HL-60/S4 treated with retinoic acid at 250 ng/mL for 4 days and 3 days (cell line): ENCODE results near the gene CEP57L1.
"Not testable (repeated sequence)": the region's sequence is repeated elsewhere in the genome, so short reads cannot be mapped to it uniquely, and the experiment has no call there.

Experiments used
- in situ Hi-C: fragments of 300-500 bp; cut with MboI; formaldehyde crosslinking; loops from 2 replicates; pipeline ENCODE4 v1.7.0; 2022; ENCODE audit warnings: low sequenced_read_pairs

Gene CEP57L1

DNA sequence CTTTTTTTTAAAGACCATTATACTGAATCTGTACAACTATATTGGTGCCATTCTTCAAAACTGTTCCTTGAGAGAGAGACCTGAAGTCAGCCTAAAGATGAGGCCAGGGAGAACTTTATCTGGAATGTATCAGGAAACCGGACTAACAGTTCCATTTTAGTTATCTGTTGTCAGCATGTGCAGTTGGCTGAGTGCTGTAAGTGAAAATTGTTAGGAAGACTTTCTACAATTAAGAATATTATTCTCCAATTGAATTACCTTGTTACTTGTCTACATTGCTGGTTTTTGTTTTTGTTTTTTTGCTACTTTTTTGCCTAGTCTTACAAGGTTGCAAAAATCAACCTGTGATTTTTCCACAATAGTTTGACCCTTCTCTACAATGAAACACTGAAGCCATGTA is 7.5 kb downstream of the CEP57L1 start:
- in situ Hi-C loops = no loop called here

DNA sequence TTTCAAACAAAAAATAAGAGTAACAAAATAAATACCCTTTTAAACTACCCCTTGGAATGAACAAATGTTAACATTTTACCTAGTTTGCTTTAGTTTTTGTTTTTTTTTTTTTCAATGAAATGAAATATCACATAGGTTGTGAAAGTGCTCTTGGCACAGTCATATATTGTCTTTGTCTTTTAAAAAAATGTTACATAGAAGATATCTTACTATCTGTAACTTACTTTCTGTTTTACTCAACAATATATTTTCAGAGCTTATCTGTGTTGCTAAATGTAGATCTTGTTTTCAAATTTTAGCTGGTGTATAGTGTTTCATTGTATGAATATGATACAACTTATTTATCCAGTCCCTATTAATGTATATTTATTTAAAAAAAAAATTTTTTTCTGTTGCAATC is 8.6 kb downstream of the CEP57L1 start:
- in situ Hi-C loops = no loop called here

DNA sequence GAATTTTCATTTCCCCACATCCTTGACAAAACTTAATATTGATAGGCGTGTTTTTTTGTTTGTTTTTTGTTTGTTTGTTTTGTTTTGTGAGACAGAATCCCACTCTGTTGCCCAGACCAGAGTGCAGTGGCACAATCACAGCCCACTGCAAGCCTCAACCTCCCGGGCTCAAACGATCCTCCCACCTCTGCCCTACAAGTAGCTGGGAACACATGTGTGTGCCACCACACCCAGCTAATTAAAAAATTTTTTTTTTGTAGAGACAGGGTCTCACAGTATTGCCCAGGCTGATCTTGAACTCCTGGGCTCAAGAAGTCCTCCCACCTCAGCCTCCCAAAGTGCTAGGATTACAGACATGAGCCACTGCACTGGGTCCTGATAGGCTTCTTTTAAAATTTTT is 9.2 kb downstream of the CEP57L1 start:
- in situ Hi-C loops = no loop called here

DNA sequence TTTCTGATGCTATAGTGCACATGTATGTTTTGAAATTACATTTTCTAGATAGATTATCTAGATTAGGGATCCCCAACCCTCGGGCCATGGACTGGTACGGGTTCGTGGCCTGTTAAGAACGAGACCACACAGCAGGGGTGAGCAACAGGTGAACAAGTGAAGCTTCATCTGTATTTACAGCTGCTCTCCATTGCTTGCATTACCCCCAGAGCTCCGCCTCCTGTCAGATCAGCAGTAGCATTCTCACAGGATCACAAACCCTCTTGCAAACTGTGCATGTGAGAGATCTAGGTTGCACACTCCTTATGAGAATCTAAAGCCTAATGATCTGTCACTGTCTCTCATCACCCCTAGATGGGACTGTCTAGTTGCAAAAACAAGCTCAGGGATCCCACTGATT is 10.4 kb downstream of the CEP57L1 start:
- in situ Hi-C loops = no loop called here

DNA sequence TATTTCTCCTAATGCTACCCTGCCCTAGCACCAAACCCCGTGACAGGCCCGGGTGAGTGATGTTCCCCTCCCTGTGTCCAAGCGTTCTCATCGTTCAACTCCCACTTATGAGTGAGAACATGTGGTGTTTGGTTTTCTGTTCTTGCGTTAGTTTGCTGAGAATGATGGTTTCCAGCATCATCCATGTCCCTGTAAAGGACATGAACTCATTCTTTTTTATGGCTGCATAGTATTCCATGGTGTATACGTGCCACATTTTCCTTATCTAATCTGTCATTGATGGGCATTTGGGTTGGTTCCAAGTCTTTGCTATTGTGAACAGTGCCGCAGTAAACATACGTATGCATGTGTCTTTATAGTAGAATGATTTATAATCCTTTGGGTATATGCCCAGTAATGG is 14.4 kb downstream of the CEP57L1 start:
- in situ Hi-C loops = not testable (repeated sequence)

DNA sequence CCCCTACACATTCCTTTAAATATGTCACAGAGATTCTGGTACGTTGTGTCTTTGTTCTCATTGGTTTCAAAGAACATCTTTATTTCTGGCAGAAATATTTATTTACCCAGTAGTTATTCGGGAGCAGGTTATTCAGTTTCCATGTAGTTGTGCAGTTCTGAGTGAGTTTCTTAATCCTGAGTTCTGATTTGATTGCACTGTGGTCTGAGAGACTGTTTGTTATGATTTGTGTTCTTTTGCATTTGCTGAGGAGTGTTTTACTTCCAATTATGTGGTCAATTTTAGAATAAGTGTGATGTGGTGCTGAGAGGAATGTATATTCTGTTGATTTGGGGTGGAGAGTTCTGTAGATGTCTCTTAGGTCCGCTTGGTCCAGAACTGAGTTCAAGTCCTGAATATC is 17.4 kb downstream of the CEP57L1 start:
- in situ Hi-C loops = not testable (repeated sequence)

DNA sequence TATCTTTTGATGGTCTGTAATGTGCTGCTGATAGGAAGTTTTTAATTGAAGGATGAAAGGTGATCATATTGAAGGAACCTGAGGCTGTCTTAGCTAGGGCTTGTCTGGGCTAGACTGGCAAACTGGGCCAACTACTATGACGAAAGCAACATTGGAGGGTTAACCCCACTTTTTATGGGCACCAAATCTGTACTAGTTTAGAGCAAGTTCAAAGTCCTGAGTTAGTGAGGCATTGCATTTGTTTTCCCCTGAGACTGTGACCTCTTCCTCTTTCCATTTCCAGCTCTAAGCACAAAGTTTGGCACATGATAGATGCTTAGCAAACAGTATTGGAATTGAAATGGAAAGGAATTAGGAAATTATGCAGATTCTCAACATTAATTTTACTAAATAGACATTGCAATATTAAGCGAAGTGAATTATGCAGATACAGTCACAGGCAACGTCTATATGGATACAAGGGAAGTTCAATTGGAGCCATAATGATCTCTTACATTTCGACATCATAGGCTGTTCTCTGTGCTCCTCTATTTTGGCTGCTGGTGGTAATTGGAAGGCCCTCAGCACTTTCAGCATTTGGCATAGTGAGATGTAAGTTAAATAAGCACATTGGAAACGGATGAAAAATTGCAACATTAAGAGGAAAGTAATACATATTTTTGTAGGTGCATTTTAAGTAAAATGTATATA is 22.2 kb downstream of the CEP57L1 start:
- in situ Hi-C loops = no loop called here

DNA sequence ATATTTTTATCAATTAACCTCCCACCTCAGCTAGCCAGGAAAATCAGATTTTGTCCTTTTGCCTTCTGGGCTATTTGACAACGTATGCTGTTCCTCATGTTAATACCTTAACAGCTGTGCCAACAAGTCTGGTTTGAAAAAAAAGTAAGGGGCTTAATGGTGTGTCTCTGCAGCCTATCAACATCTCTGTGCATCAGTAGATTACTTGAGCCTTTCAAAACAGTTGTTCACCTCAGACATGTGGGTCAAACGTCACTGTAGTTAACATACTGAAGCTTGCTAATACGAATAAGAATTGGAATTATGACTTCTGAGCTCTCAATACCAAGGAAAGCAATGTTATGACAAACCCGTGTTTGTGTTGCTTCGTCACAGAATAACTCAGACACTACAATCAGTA is 23.0 kb downstream of the CEP57L1 start:
- in situ Hi-C loops = no loop called here

DNA sequence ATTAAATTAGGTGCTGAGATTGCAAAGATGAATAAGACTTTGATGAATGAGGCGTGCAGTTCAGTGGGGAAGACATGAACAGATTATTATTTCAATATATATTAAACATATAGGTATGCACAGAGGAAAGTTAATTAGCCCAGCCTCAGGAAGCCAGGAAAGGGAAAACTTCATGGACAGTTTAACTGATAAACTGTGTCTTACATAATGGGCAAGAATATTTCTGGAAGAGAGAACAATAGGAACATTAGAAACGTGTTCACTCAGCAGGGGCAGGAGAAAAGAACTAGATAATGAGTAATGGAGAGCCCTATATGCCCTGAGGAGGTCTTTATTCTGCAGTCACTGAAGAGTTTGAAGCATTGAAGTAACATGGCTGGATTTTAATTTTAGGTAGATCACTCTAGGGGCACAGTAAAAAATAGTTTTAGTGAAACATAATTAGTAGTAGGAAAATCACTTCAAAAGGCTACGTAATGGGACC is 23.6 kb downstream of the CEP57L1 start:
- in situ Hi-C loops = no loop called here

DNA sequence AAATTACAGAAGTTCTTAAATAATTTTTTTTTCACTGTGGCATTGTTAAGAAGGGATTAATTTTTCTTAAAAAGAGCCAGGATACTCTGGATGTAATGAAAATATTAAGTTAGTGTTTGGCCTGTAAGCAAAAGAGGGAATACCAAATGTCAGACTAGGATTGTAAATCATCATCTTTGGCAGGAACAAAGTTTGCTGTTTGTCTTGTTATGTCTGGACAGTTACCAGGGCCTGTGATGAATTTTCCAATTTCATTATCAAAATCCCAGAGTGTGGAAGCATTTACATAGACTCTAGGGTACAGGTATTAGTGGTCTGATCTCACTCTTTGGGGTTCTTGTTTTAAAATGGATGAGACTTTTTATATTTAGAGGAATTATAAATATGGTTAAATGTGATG is 26.1 kb downstream of the CEP57L1 start:
- in situ Hi-C loops = no loop called here

DNA sequence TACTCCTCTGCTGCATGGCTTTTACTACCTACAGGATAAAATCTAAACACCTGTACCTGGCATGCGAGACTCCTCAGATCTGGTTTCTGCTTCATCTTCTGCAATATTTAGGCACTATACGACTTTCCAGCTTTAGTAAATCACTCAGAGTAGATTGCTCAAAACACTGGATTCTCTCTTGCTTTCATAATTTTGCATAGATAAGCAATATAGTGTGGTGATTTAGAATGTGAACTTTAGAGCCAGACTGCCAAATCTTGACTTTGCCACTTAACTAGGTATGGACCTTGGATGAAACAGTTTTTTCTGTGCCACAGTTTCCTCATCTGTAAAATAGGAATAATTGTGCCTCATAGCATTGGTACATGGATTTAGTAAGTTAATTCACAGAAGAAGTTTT is 28.9 kb downstream of the CEP57L1 start:
- in situ Hi-C loops = no loop called here

DNA sequence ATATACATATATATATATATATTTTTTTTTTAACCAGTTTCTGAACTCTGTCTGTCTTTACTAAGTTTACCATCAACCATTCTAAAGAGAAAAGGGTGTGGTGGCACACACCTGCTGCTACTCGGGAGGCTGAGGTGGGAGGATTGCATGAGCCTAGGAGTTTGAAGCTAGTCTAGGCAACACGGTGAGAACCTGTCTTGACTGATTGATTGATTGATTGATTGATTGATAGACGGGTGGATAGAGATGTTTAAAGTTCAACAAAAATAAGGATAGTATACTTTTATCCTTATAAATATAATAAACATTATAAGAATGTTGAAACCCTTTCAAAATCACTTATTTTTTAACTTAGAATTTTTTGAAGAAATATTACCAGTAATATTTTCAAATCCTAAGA is 30.2 kb downstream of the CEP57L1 start:
- in situ Hi-C loops = no loop called here

DNA sequence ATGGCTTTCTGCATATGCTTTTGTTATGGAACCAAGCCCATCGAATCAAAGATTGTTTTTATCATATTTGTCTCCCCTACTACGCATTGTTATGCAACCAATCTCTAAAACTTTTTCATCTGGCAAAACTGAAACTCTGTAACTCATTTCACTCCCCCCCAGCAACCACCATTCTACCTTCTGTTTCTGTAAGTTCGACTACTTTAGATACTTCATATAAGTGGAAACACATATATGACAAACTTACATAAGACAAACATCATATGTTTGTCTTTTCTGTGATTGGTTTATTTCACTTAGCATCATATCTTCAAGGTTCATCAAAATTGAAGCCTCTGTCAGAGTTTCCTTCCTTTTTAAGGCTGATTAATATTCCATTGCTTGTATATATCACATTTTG is 34.8 kb downstream of the CEP57L1 start:
- in situ Hi-C loops = no loop called here

DNA sequence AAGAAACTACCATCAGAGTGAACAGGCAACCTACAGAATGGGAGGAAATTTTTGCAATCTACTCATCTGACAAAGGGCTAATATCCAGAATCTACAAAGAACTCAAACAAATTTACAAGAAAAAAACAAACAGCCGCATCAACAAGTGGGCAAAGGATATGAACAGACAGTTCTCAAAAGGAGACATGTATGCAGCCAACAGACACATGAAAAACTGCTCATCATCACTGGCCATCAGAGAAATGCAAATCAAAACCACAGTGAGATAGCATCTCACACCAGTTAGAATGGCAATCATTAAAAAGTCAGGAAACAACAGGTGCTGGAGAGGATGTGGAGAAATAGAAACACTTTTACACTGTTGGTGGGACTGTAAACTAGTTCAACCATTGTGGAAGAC is 40.3 kb downstream of the CEP57L1 start:
- in situ Hi-C loops = not testable (repeated sequence)

DNA sequence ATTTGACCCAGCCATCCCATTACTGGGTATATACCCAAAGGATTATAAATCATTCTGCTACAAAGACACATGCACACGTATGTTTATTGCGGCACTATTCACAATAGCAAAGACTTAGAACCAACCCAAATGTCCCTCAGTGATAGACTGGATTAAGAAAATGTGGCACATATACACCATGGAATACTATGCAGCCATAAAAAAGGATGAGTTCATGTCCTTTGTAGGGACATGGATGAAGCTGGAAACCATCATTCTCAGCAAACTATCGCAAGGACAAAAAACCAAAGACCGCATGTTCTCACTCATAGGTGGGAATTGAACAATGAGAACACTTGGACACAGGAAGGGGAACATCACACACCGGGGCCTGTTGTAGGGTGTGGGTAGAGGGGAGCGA is 40.7 kb downstream of the CEP57L1 start:
- in situ Hi-C loops = not testable (repeated sequence)

DNA sequence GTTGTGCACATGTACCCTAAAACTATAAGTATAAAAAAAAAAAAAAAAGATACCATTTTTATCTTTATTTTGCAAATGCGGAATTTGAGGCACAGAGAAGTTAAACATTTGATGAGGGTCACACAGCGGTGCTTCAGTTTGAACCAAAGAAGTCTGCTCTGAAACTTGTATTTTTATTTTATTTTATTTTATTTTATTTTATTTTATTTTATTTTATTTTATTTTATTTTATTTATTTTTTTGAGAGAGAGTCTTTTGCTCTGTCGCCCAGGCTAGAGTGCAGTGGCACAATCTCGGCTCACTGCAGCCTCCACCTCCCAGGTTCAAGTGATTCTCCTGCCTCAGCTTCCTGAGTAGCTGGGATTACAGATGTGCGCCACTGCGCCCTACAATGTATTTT is 41.2 kb downstream of the CEP57L1 start:
- in situ Hi-C loops = not testable (repeated sequence)

DNA sequence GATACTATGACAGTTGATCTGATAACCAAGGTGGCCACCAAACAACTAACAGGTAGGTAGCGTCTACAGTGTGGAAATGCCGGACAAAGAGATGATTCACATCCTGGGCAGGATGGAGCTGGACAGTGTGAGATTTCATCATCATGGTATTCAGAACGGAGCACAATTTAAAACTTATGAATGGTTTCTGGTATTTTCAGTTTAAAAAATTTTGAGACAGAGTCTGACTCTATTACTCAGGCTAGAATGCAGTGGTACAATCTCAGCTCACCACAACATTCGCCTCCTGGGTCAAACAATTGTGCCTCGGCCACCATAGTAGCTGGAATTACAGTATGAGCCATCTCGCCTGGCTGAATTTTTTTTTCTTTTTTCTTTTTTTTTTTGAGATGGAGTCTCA is 43.8 kb downstream of the CEP57L1 start:
- in situ Hi-C loops = no loop called here

DNA sequence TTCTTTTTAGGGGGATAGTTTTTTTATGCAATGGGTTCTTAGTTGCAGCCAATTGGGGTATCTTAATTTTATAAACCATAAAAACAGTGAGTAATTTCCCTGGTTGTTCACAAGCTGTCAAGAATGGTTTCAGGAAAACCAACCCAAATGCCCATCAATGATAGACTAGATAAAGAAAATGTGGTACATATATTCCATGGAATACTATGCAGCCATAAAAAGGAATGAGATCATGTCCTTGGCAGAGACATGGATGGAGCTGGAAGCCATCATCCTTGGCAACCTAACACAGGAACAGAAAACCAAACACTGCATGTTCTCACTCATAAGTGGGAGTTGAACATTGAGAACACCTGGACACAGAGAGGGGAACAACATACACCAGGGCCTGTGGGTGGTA is 46.8 kb downstream of the CEP57L1 start:
- in situ Hi-C loops = not testable (repeated sequence)

DNA sequence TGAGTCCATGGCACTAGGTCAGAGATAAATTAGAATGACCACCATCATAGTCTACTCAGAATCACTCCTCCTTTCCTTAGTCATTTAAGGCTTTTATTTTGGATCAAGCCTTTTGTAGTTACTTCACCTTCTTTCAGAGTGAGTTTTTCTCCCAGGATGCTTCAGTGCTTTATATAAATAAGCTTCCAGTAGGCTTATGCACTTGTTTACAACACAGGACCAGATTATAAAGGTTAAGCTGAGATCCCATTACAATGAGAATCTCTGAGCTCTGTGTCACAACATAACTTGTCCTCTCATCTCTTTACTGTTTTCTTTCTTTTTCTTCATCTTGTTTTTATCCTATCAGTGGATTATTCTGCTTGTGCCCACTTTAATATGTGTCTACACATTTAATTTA is 47.9 kb downstream of the CEP57L1 start:
- in situ Hi-C loops = no loop called here

DNA sequence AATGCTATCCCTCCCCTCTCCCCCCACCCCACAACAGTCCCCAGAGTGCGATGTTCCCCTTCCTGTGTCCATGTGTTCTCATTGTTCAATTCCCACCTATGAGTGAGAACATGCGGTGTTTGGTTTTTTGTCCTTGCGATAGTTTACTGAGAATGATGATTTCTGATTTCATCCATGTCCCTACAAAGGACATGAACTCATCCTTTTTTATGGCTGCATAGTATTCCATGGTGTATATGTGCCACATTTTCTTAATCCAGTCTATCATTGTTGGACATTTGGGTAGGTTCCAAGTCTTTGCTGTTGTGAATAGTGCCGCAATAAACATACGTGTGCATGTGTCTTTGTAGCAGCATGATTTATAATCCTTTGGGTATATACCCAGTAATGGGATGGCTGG is 52.9 kb downstream of the CEP57L1 start:
- in situ Hi-C loops = not testable (repeated sequence)

DNA sequence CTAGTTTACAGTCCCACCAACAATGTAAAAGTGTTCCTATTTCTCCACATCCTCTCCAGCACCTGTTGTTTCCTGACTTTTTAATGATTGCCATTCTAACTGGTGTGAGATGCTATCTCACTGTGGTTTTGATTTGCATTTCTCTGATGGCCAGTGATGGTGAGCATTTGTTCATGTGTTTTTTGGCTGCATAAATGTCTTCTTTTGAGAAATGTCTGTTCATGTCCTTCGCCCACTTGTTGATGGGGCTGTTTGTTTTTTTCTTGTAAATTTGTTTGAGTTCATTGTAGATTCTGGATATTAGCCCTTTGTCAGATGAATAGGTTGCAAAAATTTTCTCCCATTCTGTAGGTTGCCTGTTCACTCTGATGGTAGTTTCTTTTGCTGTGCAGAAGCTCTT is 53.4 kb downstream of the CEP57L1 start:
- in situ Hi-C loops = not testable (repeated sequence)

DNA sequence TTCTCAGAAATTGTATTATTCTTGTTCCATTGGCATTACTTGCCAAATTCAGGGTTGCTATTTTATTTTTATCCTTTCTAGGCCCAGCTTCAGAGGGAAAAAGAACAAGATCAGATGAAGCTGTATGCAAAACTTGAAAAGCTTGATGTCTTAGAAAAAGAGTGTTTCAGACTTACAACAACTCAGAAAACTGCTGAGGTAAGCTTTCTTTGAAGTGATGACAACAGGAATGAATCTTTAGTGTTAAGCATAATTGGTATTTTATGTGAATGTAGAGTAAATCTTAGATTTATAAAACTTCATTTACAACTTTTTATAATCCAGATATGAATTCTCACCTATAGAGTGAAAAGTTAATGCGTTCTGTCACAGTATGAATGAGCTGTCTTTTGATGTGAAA is 58.4 kb downstream of the CEP57L1 start:
- in situ Hi-C loops = no loop called here

DNA sequence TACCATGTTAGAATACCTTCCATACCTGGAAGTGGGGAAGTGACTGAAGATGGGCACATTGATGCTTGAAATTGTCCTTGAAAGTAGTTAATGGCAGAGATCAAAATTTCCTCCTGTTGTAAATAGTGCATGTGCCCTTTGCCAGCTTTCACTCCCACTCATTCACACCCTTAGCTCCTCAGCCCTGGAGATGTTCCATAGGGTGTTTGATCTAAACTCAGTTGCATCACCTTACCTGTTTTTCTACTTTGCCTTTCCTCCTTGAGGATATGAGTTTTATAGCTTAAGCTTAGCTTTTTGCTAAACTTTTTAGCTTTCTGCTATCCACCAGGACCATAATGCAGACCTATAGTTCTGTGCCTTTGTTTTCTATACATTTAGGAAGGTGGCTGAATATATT is 69.0 kb downstream of the CEP57L1 start:
- in situ Hi-C loops = no loop called here
